ENCODE measurements around the gene HAND2. TPM values are rescaled to one million over a fixed set of nuclear protein-coding genes. Genes with fewer than 3 reads are reported as not detected.

Gene HAND2
- total RNA-seq, 4 donors from 2014 or later = 73.0 to 138 (median 128) TPM

- no peak for ATAC-seq
- WGBS, 2 donors (ENCODE audit: low coverage in 1 of 2) = 18 to 33% methylated on average over 1 of the region's 1 CpG
- Histone ChIP-seq H3K27ac (peak overlapping the region; percentile 36 to 60 (median 47)), H3K36me3 (no peaks in the 10 kb centered on the region), H3K4me1 (peaks cover 6 to 45% (median 8%) of the 10 kb centered on the region in 3 donors), H3K4me3 (no peak overlapping the region), H3K9me3 (no peaks in the 10 kb centered on the region), H3K27me3 (no peaks in the 10 kb centered on the region)
- TF ChIP-seq EP300 (IDR thresholded peaks at IDR 0.05) (no peak), POLR2AphosphoS5 (IDR thresholded peaks at IDR 0.05) (peak; percentile 43)
Measured at GRCh38 chr4:173573725-173574124, 43.7 kb upstream of the HAND2 start.

DNA sequence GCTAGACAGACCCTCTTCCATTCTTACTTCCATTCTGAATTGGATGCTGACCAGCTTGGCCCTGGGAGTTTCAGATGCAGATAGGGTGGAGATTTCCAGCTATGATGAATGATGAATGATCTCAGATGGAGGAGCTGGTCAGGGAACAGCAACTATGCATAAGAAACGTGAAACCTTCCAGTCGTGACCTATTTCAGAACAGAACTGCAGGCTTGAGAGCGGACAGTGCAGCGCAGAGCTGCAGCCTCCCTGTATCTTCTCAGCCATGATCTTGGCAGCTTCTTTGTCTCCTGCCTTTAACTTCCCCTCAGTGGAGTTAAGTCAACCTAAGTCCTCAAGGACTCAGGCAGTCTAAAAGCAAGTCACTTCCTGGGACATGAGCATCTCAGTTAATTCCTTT, 43.3 kb upstream of the HAND2 start:
- TF ChIP-seq POLR2AphosphoS5 (IDR thresholded peaks at IDR 0.05) = no peak
- TF ChIP-seq, protein P1, sequence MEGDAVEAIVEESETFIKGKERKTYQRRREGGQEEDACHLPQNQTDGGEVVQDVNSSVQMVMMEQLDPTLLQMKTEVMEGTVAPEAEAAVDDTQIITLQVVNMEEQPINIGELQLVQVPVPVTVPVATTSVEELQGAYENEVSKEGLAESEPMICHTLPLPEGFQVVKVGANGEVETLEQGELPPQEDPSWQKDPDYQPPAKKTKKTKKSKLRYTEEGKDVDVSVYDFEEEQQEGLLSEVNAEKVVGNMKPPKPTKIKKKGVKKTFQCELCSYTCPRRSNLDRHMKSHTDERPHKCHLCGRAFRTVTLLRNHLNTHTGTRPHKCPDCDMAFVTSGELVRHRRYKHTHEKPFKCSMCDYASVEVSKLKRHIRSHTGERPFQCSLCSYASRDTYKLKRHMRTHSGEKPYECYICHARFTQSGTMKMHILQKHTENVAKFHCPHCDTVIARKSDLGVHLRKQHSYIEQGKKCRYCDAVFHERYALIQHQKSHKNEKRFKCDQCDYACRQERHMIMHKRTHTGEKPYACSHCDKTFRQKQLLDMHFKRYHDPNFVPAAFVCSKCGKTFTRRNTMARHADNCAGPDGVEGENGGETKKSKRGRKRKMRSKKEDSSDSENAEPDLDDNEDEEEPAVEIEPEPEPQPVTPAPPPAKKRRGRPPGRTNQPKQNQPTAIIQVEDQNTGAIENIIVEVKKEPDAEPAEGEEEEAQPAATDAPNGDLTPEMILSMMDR (IDR thresholded peaks at IDR 0.05) = no peak
- TF ChIP-seq POLR2A (IDR thresholded peaks at IDR 0.05) = no peak
- TF ChIP-seq EP300 (IDR thresholded peaks at IDR 0.05) = no peak
- H3K4me1 ChIP-seq = peaks cover 6 to 45% (median 8%) of the 10 kb centered on the region in 3 donors
- no peaks in the 10 kb centered on the region for H3K27me3 ChIP-seq
- H3K36me3 ChIP-seq = no peaks in the 10 kb centered on the region
- H3K4me3 ChIP-seq = no peak overlapping the region
- 11 to 36% methylated on average over 4 of the region's 4 CpGs for WGBS, 2 donors (ENCODE audit: low coverage in 1 of 2)
- ATAC-seq = peak; percentile 67
- H3K9me3 ChIP-seq = no peaks in the 10 kb centered on the region
- peak overlapping the region; percentile 32 to 60 (median 46) for H3K27ac ChIP-seq

DNA sequence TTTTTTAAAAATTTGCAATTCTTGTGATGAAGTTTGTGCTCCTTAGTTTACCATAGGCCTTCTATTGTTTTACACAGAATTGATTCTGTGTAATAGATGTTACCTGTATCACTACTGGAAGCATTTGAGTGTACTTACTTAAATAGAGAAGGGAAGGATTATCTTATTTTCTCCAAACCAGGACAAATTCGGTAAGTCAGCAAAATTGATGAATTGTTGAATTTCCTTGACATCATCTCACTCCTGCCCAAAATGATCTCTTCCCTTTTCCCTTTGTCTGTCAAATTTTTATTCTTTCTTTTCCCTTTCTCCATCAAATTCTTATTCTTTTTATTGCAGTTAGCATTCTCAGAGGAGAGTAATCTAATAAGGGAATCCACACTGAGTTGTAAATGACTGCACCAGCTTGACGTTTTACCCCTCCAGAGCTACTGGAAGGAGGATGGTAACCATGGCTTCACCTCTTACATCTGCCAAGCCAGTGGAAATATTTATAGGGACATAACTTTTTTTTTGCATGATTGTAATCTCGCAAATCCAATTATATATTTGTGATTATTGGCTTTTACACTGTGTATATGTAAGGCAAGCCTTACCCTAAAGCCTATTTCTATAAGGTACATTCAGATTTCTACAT, 42.6 kb upstream of the HAND2 start:
- no peak for ATAC-seq
- no peak for TF ChIP-seq POLR2AphosphoS5 (IDR thresholded peaks at IDR 0.05)
- no peak for TF ChIP-seq EP300 (IDR thresholded peaks at IDR 0.05)
- TF ChIP-seq, protein P1 (IDR thresholded peaks at IDR 0.05) = no peak
- no peak for TF ChIP-seq POLR2A (IDR thresholded peaks at IDR 0.05)
- peaks cover 6 to 45% (median 8%) of the 10 kb centered on the region in 3 donors for H3K4me1 ChIP-seq
- H3K27me3 ChIP-seq = no peaks in the 10 kb centered on the region
- H3K27ac ChIP-seq = peak overlapping the region in 3 of 4 donors; percentile 36 to 60 (median 55)
- no peak overlapping the region for H3K4me3 ChIP-seq
- H3K9me3 ChIP-seq = no peaks in the 10 kb centered on the region
- no peaks in the 10 kb centered on the region for H3K36me3 ChIP-seq
- WGBS, 2 donors (ENCODE audit: low coverage in 1 of 2) = 52 to 61% methylated on average over 3 of the region's 3 CpGs

- H3K27ac ChIP-seq = peak overlapping the region in 2 of 4 donors; percentile 20 to 26
- ATAC-seq = no peak
Measured at GRCh38 chr4:173571620-173572019, 41.6 kb upstream of the HAND2 start.

DNA sequence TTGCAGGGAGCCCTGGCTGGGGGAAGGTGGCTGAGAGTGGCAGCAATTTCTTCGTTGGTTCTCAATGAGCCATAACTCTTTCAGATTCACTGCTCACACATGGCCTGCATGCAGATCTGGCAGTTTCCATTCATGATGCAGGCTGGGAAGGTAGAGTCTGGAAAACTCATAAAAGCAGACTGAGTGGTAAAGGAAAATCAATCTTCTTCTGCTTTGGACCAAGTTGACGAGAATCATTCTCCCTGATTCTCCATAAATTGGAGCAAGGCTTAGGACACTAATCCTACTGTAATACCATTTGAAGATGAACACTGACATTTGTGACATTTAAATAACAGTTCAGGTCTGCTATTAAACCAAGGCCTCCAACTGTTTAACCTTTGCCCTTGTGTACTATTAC, 35.3 kb upstream of the HAND2 start:
- 33 to 40% methylated on average over 1 to 2 of the region's 2 CpGs for WGBS, 2 donors (ENCODE audit: low coverage in 1 of 2)

More at GRCh38 chr4:173571620-173572019, 41.6 kb upstream of the HAND2 start:
- H3K27me3 ChIP-seq = no peaks in the 10 kb centered on the region
- no peaks in the 10 kb centered on the region for H3K36me3 ChIP-seq
- TF ChIP-seq POLR2A (IDR thresholded peaks at IDR 0.05) (no peak), POLR2AphosphoS5 (IDR thresholded peaks at IDR 0.05) (no peak), EP300 (IDR thresholded peaks at IDR 0.05) (no peak)
- TF ChIP-seq, protein P1 (IDR thresholded peaks at IDR 0.05) = no peak
- H3K9me3 ChIP-seq = no peaks in the 10 kb centered on the region
- 45 to 53% methylated on average over 2 of the region's 2 CpGs for WGBS, 2 donors (ENCODE audit: low coverage in 1 of 2)
- H3K4me1 ChIP-seq = peaks cover 6 to 45% (median 8%) of the 10 kb centered on the region in 3 donors
- H3K4me3 ChIP-seq = no peak overlapping the region

DNA sequence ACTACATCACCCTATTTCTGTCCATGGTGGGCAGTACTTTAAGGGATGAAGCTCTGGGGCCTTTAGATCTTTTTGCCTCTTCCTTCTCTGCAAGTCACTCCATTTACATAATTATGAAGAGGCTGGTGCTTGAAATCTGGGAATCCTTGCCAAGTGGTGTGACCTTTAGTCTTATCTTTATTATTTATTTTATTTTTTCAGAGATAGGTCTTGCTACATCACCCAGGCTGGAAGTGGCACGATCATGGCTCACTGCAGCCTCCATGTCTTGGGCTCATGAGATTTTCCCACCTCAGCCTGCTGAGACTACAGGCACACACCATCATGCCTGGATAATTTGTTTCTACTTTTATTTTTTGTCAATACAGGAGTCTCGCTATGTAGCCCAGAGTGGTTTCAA, 34.4 kb upstream of the HAND2 start:
- Histone ChIP-seq H3K4me1 (peaks cover 0 to 14% (median 0%) of the 10 kb centered on the region in 3 donors), H3K9me3 (no peaks in the 10 kb centered on the region), H3K27me3 (no peaks in the 10 kb centered on the region), H3K4me3 (no peak overlapping the region), H3K36me3 (no peaks in the 10 kb centered on the region), H3K27ac (no peak overlapping the region)
- TF ChIP-seq, protein P1 (IDR thresholded peaks at IDR 0.05) = no peak
- TF ChIP-seq POLR2AphosphoS5 (IDR thresholded peaks at IDR 0.05) (no peak), POLR2A (IDR thresholded peaks at IDR 0.05) (no peak), EP300 (IDR thresholded peaks at IDR 0.05) (no peak)
- WGBS, 2 donors (ENCODE audit: low coverage in 1 of 2) = 68 to 100% methylated on average over 1 to 2 of the region's 2 CpGs
- no peak for ATAC-seq

More for the DNA sequence above, 35.3 kb upstream of the HAND2 start:
- Histone ChIP-seq H3K4me1 (peaks cover 0 to 18% (median 0%) of the 10 kb centered on the region in 3 donors), H3K27ac (peak overlapping the region in 3 of 4 donors; percentile 15 to 44 (median 43)), H3K27me3 (no peaks in the 10 kb centered on the region), H3K4me3 (no peak overlapping the region), H3K9me3 (no peaks in the 10 kb centered on the region), H3K36me3 (no peaks in the 10 kb centered on the region)
- ATAC-seq = no peak
- TF ChIP-seq POLR2A (IDR thresholded peaks at IDR 0.05) (no peak), POLR2AphosphoS5 (IDR thresholded peaks at IDR 0.05) (no peak)
